NCI-H1105 (cell line): ENCODE measurements around the gene GJB5.
A peak's percentile ranks its signal among the peaks of the same experiment; 100 is the strongest.
"Not testable (repeated sequence)": the region's sequence is repeated elsewhere in the genome, so short reads cannot be mapped to it uniquely, and the experiment has no call there.

ENCODE experiments used
- DNase-seq: peaks from one replicate; lab custom pipeline; 2025; lab: John Stamatoyannopoulos, UW

The GJB5 gene

GRCh38 chr1:34754964-34755637 lies at the start of gene GJB5:
Gene GJB5 (plus strand): TSS chr1:34755047. CDS start chr1:34757331, 2,284 bp downstream.
- no peak for DNase-seq

- no peak for DNase-seq
These were observed 49.8 kb upstream of the GJB5 start for GRCh38 chr1:34705077-34705476.

DNA sequence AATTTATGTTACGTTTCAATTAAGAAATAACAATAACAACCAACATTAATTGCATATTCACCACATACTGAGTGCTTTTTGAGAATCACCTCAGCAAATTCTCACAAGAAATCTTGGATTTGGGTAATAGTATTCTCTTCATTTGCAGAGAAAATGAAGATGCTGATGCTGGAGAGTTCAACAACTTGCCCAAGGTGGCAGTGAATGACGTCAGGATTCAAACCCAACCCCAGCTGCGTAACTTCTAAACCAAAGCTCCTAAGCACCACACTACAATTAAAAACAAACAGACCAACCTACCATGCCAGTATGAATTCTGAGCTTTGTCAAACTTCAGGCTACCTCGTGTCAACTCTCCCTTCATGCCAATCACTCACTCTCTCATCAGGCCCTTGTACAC lies 46.7 kb upstream of the GJB5 start:
- no peak for DNase-seq

DNA sequence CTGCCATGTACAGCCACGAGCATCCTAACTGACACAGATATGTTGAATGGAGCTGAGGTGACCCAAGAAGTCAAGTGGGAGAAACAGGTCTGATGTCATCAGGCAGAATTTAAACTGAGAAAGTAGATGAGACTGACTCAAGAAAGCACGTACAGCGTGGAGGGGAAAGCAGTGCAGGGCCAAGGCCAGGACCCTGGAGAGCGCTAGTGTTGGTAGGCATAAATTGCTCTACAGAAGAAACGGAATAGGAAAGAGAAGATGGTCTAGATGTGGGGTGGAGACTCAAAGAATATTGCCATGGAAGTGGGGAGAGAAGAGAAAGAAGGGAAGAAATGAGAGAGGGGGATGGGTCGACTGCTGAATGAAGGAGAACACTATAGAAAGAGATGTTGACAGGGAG lies 45.3 kb upstream of the GJB5 start:
- no peak for DNase-seq

DNA sequence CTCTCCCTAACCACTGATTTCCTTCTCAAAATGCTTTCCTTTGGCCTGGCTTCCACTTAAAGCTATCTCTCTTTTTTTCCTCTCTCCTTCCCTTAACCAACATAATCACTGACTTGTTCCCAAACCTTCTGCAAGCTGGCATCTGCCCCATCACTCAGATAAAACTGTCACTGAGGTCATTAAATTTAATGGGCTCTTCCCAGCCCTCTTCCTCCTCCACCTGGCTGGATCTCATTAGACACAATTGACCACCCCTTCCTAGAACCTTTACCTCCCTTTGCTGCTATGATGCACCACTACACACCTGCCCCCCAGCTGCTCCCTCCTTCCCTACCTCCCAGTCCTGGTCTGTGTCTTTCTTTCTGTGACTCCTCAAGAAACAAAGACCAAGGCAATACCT lies 44.0 kb upstream of the GJB5 start:
- peak; percentile 12 for DNase-seq

GRCh38 chr1:34711485-34711884 lies 43.4 kb upstream of the GJB5 start:
- no peak for DNase-seq

GRCh38 chr1:34712007-34712688 lies 42.7 kb upstream of the GJB5 start:
- no peak for DNase-seq

DNA sequence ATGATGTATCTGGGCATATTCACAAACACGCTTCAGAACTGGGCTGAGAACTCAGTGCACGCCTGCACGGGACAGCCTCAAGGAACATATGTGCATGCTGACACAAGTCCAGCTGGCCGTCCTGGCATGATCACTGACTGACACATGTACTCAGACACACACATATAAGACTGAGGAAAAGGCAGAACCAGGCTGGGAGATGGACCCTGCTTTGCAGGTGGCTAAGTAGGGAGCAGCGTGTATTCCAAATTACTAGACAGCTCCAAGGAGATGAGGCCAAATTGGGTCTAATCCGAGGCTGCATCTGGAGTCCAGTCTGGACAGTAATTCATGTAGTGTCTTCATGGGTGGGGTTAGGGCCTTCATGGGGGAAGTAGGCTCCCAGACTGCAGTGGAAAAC lies 41.4 kb upstream of the GJB5 start:
- no peak for DNase-seq

- no peak for DNase-seq
These were observed 40.5 kb upstream of the GJB5 start for GRCh38 chr1:34714386-34714785.

GRCh38 chr1:34715139-34715538 lies 39.7 kb upstream of the GJB5 start:
- DNase-seq, result no peak

- DNase-seq, result no peak
These were observed 33.6 kb upstream of the GJB5 start for GRCh38 chr1:34721241-34721640.

DNA sequence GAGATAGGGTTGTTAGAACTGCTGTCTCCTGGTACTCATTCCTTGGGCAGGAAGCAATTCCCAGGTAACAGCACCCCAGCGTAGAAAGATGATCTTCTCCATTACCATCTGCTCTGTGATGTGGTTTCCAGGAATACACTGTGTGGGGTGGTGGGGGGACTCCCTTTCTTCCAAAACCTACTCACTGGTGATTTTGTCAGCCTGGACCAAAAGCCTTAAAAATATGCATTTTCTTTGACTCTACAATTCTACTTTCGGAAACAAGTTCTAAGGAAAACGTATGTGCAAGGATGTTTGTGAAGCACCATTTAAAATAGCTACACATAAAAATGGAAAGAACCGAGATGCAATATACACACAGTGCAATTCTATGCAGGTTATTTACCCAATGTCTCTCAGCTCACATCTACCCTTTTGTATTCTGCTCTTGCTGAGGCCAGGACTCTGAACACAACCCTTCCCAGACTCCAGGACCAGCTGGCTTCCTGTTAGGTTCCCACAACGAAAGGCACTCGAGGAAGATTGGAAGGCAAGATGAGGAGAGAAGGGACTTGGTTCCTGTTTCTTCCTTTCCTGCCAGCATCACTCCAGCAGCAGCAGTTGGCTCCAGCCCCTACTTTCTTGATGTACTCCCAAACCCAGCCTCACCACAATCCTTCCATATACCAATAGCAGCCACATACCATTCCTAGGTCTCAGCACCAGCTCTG lies 33.0 kb upstream of the GJB5 start:
- DNase-seq, result no peak

DNA sequence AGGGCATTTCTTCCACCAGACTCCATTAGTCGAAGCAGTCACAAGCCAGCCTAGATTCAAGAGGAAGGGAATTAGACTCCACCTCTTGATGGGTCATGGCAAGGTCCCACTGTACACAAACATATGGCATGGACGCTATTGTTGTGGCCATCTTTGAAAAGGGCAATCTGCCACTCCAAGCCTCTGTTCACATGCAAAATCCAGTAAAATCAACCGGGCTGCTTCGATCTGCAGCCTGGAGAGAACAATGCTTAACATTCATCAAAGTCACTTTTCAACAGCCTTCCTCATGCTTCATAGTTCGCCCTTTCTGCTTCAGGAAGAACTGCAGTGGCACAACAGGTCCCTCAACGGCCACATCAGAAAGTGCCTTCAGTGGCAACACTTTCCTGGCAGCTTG lies 28.0 kb upstream of the GJB5 start:
- DNase-seq, result no peak

DNA sequence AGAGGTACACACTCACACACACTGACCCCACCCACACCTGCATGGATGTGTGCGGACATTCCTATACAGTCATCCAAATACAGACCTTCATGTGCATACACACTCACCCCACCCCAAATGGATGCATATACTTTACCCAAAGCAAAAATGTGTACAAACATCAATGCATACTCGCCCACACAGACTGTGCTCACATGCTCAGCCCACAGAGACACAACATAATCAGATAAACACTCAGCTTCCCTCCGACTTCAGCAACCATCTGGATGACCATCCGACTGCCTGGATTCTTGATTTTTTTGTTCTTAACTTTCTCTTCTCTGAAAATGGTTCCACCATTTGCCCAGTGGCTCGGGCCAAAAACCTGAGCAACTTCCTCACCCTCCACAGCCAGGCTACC lies 24.4 kb upstream of the GJB5 start:
- DNase-seq, result no peak

- not testable (repeated sequence) for DNase-seq
These were observed 22.0 kb upstream of the GJB5 start for GRCh38 chr1:34732831-34733230.

DNA sequence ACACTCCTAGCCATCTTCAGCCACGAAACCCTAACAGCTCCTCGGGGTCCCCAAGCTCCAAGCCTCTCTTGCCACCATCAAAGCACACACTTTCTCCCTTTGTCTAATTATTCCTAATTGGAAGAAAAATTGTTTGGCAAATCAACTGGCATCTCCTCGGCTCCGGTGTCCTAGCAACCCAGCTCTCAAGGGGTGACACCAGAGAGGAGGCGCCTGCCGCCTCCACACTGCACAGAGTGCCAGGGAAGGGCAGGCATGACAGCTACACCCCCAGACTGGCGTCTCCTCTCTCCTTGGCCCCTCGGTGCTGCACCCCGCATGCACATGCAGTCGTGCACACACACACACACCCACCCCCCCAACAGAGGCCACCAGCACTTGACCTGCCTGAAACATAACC lies 18.2 kb upstream of the GJB5 start:
- DNase-seq, result peak; percentile 69

- not testable (repeated sequence) for DNase-seq
These were observed 17.6 kb upstream of the GJB5 start for GRCh38 chr1:34737236-34737635.

DNA sequence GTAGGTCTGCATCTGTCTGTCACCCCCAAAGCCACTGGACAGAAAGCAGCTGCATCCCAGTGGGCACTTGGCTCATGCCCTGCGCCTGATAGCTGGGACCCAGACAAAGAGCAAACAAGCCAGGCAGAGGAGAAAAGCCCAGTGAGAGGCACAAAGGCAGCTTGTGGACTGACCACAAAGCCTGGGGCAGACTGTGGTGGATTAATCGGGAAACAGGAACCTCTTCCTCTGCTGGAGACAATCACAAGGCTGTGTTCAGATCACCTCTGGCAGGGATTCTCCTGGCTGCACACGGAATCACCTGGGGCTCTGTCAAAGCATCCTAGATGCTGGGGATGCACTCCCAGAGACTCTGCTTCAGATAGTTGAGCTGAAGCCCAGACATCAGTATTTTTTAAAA lies 15.2 kb upstream of the GJB5 start:
- DNase-seq, result no peak

DNA sequence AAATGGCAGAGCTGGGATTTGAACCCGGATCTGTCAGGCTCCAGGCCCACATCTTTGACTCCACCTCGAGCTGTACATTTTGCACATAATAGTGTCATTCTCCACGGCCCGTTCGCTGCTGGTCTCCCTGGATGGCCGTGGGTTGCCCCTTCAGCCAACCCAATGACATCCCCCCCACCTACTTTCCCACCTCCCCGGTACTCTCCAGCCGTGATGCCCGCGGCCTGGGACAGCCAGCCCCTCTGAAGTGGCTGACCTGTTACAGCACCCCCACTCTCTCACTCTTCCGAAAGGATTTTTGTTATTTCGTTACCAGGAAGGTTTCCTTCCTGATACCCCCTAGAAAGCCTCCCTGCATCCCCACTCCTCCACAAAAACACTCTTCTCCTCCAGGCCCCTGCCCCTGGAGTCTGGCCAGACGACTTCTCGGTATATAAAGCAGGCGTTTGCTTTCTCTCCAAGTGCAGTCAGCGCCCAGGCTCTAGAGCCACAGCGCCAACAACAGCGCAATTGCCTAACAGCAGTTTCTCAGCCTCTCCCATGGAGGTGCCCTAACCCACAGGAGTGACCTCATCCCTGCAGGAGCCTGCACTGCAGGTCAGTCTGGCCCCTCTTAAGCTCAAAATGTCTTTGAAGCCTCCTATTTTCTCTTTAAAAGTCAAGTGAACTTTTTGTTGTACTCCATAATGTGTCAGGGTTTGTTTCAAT lies 14.5 kb upstream of the GJB5 start:
- DNase-seq, result no peak

- DNase-seq, result peak; percentile 76
These were observed 12.1 kb upstream of the GJB5 start for GRCh38 chr1:34742667-34743270.

GRCh38 chr1:34743775-34744174 lies 11.1 kb upstream of the GJB5 start:
- no peak for DNase-seq

DNA sequence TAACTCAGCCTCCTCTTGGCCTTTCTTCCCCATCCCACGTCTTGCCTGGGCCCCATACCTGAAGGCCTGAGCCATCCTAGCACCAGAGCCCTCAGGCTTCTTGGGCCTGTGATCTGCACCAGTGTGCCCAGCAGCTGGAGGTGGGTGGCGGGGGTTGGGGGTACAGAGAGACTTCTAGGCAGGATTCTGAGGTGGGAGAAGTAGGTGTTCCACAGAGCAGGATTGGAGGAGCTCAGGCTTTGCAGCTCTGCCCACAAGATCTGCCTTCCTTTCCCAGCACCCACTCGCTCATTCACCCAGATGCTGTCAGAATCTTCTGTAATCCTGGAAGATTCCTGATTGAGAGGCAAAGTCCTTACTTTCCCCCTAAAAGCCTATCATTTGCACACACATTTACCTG lies 10.0 kb upstream of the GJB5 start:
- DNase-seq, result no peak
